Caco-2 (cell line): Measurements from ENCODE around the gene EFCAB5. TPM values are rescaled to one million over a fixed set of nuclear protein-coding genes. Genes with fewer than 3 reads are reported as not detected.

Experiments
- BruUV-seq: library from RNA; stranded (reverse); fragments of 400-500 nt; replicated peaks from 2 replicates; lab custom pipeline; 2021; lab: Mats Ljungman, UMichigan
- CTCF ChIA-PET: fragments of 300-600 bp; sonication (Branson Sonifier 250); formaldehyde crosslinking; loops from one replicate; lab custom pipeline; 2022; ENCODE audit warnings: antibody characterized with exemption; lab: Charles Lee
- POLR2A ChIA-PET: fragments of 300-600 bp; sonication (Branson Sonifier 250); formaldehyde crosslinking; loops from one replicate; lab custom pipeline; 2022; ENCODE audit warnings: antibody characterized with exemption; lab: Charles Lee
- DNase-seq, 2 experiments: peaks; one replicate each; pipeline versions ENCODE4 v3.0.0 to v3.0.0-alpha.2; 2020 to 2022
- H3K27me3 ChIP-seq: replicated peaks from 2 replicates; pipeline ENCODE4 v1.6.0; 2011; ENCODE audit warnings: low read length; ENCODE audit not compliant: control insufficient read depth, insufficient read depth
- H3K36me3 ChIP-seq: 2 replicates; pipeline ENCODE4 v1.5.1; 2011; ENCODE audit warnings: low read length; ENCODE audit not compliant: control insufficient read depth, insufficient read depth
- H3K4me1 ChIP-seq: fragments of 250-450 bp; sonication (Bioruptor Pico); 2 replicates; pipeline ENCODE4 v1.5.1; 2020; ENCODE audit warnings: mild to moderate bottlenecking
- H3K4me3 ChIP-seq: 2 replicates; pipeline ENCODE4 v1.5.1; 2011; ENCODE audit warnings: low read depth, mild to moderate bottlenecking, control low read depth, low read length
- H3K9me3 ChIP-seq: fragments of 250-450 bp; sonication (Bioruptor Pico); 2 replicates; pipeline ENCODE4 v1.5.1; 2020; ENCODE audit warnings: mild to moderate bottlenecking, moderate library complexity
- H3K27ac Mint-ChIP-seq: one replicate; pipeline ENCODE4 v1.8.0; 2022; ENCODE audit warnings: mixed read lengths; ENCODE audit not compliant: unreplicated experiment
- H3K27me3 Mint-ChIP-seq: one replicate; pipeline ENCODE4 v1.8.0; 2022; ENCODE audit warnings: mixed read lengths; ENCODE audit not compliant: insufficient read depth, unreplicated experiment
- H3K36me3 Mint-ChIP-seq: one replicate; pipeline ENCODE4 v1.8.0; 2022; ENCODE audit warnings: mild to moderate bottlenecking, mixed read lengths; ENCODE audit not compliant: insufficient read depth, unreplicated experiment
- H3K4me1 Mint-ChIP-seq: one replicate; pipeline ENCODE4 v1.8.0; 2022; ENCODE audit warnings: low read depth, mixed read lengths; ENCODE audit not compliant: unreplicated experiment
- H3K4me3 Mint-ChIP-seq: one replicate; pipeline ENCODE4 v1.8.0; 2022; ENCODE audit warnings: mild to moderate bottlenecking, moderate library complexity, mixed read lengths; ENCODE audit not compliant: unreplicated experiment
- H3K9me3 Mint-ChIP-seq: one replicate; pipeline ENCODE4 v1.8.0; 2022; ENCODE audit warnings: mixed read lengths; ENCODE audit not compliant: unreplicated experiment
- CTCF ChIP-seq, 2 experiments: fragments of 200-600 bp in 1 of 2; IDR thresholded peaks; 1 replicate in 1 of 2; 2 replicates in 1 of 2; pipeline versions ENCODE4 v1.5.1 to v1.8.0; 2011 to 2022; ENCODE audit warnings: antibody characterized with exemption in 1 of 2, control low read depth in 1 of 2, inconsistent platforms in 1 of 2, low read depth in 1 of 2, low read length in 1 of 2, mild to moderate bottlenecking in 1 of 2, moderate library complexity in 1 of 2; ENCODE audit not compliant: insufficient read depth in 1 of 2, severe bottlenecking in 1 of 2, unreplicated experiment in 1 of 2
- intact Hi-C: fragments of 100-400 bp; cut with micrococcal nuclease; formaldehyde crosslinking; loops from one replicate; pipeline ENCODE4 v1.10.0; 2022; ENCODE audit not compliant: unreplicated experiment
- total RNA-seq: library from RNA; stranded (reverse); gene quantifications from 2 replicates; pipeline ENCODE4 v1.2.3, GENCODE V29; 2022

Gene EFCAB5
- total RNA-seq, 1 experiment from 2014 or later: 0.43 TPM

DNA sequence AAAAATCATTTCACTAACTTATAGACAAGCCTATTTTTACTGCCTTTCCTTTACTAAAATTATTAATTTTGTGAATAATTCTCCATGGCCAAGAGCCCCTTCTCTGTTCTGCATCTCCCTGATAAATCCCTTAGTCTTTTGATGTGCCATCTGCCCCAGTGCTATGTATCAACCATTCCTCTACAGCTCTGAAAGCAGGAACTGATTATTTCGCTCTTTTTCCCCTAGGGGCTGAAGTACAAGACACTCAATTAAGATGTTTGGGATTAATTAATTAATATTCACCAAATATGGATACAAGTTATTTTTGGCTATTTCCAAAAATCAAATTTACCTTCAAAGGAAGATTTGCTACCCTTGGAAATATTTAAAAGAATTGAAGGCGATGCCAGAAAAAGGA lies 38.0 kb upstream of the EFCAB5 start:
- peaks cover 8% of the 10 kb centered on the region for H3K36me3 Mint-ChIP-seq
- intact Hi-C loops: no loop called here
- Histone ChIP-seq H3K4me1 (no peaks in the 10 kb centered on the region), H3K27me3 (no peaks in the 10 kb centered on the region), H3K4me3 (no peak overlapping the region), H3K9me3 (peaks cover 13% of the 10 kb centered on the region), H3K36me3 (no peaks in the 10 kb centered on the region; the same call in 1 of the 2 replicates)
- no peaks in the 10 kb centered on the region for H3K4me1 Mint-ChIP-seq
- H3K27me3 Mint-ChIP-seq: no peaks in the 10 kb centered on the region
- TF ChIP-seq CTCF (IDR thresholded peaks at IDR 0.05; ENCODE audit: insufficient read depth in 1 of 2, low read depth in 1 of 2, low read length in 1 of 2, severe bottlenecking in 1 of 2, unreplicated experiment in 1 of 2): no peak
- H3K4me3 Mint-ChIP-seq: no peak overlapping the region
- H3K9me3 Mint-ChIP-seq: peaks cover 24% of the 10 kb centered on the region
- CTCF ChIA-PET: no interaction called here
- no peak overlapping the region for H3K27ac Mint-ChIP-seq
- no peak for DNase-seq
- POLR2A ChIA-PET: no interaction called here
- no TSS peak for BruUV-seq

- Histone ChIP-seq H3K27me3 (no peaks in the 10 kb centered on the region), H3K4me3 (no peak overlapping the region), H3K36me3 (no peaks in the 10 kb centered on the region; the same call in 1 of the 2 replicates), H3K9me3 (peaks cover 13% of the 10 kb centered on the region), H3K4me1 (no peaks in the 10 kb centered on the region)
- H3K9me3 Mint-ChIP-seq: peaks cover 24% of the 10 kb centered on the region
- no peak for TF ChIP-seq CTCF (IDR thresholded peaks at IDR 0.05; ENCODE audit: insufficient read depth in 1 of 2, low read depth in 1 of 2, low read length in 1 of 2, severe bottlenecking in 1 of 2, unreplicated experiment in 1 of 2)
- H3K4me3 Mint-ChIP-seq: no peak overlapping the region
- ChIA-PET CTCF (interaction anchor here (1.2 kb wide), 1 partner anchor 26 kb away, joined by 3 read pairs; no protein-coding TSS in a partner anchor), POLR2A (no interaction called here)
- intact Hi-C loops: no loop called here
- no peak for DNase-seq
- peaks cover 8% of the 10 kb centered on the region for H3K36me3 Mint-ChIP-seq
- H3K27me3 Mint-ChIP-seq: no peaks in the 10 kb centered on the region
- no peak overlapping the region for H3K27ac Mint-ChIP-seq
- no TSS peak for BruUV-seq
- no peaks in the 10 kb centered on the region for H3K4me1 Mint-ChIP-seq
Observed at GRCh38 chr17:29905086-29905878, 36.2 kb upstream of the EFCAB5 start.

DNA sequence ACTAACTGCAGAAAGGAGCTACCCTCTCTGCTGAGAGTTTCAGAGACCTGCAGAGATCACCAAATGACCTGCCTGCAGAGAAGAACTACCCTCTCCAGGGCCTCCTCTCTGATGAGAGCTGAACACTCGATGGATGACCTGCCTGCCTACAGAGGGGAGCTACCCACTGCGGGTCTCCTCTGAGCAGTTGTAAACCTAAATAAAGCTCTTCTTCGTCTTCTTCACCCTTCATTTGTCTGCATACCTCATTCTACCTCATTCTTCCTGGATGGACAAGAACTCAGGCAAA lies 35.6 kb upstream of the EFCAB5 start:
- H3K36me3 Mint-ChIP-seq: peaks cover 8% of the 10 kb centered on the region
- no peak overlapping the region for H3K4me3 ChIP-seq
- H3K9me3 ChIP-seq: peaks cover 13% of the 10 kb centered on the region
- BruUV-seq: no TSS peak
- no peaks in the 10 kb centered on the region for H3K4me1 ChIP-seq
- no peak for TF ChIP-seq CTCF (IDR thresholded peaks at IDR 0.05; ENCODE audit: insufficient read depth in 1 of 2, low read depth in 1 of 2, low read length in 1 of 2, severe bottlenecking in 1 of 2, unreplicated experiment in 1 of 2)
- H3K27ac Mint-ChIP-seq: no peak overlapping the region
- no peaks in the 10 kb centered on the region for H3K27me3 Mint-ChIP-seq
- no peaks in the 10 kb centered on the region for H3K27me3 ChIP-seq
- intact Hi-C loops: no loop called here
- H3K36me3 ChIP-seq: no peaks in the 10 kb centered on the region; the same call in 1 of the 2 replicates
- H3K4me3 Mint-ChIP-seq: no peak overlapping the region
- DNase-seq: no peak
- CTCF ChIA-PET: interaction anchor here (1.2 kb wide), 1 partner anchor 25 kb away, joined by 3 read pairs; no protein-coding TSS in a partner anchor
- no peaks in the 10 kb centered on the region for H3K4me1 Mint-ChIP-seq
- POLR2A ChIA-PET: no interaction called here
- H3K9me3 Mint-ChIP-seq: peaks cover 24% of the 10 kb centered on the region
